ENCODE data around the gene ATXN2.
"Not testable (repeated sequence)": the region's sequence is repeated elsewhere in the genome, so short reads cannot be mapped to it uniquely, and the experiment has no call there.

ATXN2 gene

GRCh38 chr12:111636209-111636945, 37.3 kb upstream of the ATXN2 start:
- DNase-seq (ENCODE audit: extremely low read depth, low read depth): peak; percentile 61
- no peak overlapping the region for H3K4me3 ChIP-seq (replicated peaks; ENCODE audit: low read depth, low read length)
- TF ChIP-seq, protein P1, sequence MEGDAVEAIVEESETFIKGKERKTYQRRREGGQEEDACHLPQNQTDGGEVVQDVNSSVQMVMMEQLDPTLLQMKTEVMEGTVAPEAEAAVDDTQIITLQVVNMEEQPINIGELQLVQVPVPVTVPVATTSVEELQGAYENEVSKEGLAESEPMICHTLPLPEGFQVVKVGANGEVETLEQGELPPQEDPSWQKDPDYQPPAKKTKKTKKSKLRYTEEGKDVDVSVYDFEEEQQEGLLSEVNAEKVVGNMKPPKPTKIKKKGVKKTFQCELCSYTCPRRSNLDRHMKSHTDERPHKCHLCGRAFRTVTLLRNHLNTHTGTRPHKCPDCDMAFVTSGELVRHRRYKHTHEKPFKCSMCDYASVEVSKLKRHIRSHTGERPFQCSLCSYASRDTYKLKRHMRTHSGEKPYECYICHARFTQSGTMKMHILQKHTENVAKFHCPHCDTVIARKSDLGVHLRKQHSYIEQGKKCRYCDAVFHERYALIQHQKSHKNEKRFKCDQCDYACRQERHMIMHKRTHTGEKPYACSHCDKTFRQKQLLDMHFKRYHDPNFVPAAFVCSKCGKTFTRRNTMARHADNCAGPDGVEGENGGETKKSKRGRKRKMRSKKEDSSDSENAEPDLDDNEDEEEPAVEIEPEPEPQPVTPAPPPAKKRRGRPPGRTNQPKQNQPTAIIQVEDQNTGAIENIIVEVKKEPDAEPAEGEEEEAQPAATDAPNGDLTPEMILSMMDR (IDR thresholded peaks at IDR 0.05; ENCODE audit: low read depth, low read length, missing control alignments): no peak

DNA sequence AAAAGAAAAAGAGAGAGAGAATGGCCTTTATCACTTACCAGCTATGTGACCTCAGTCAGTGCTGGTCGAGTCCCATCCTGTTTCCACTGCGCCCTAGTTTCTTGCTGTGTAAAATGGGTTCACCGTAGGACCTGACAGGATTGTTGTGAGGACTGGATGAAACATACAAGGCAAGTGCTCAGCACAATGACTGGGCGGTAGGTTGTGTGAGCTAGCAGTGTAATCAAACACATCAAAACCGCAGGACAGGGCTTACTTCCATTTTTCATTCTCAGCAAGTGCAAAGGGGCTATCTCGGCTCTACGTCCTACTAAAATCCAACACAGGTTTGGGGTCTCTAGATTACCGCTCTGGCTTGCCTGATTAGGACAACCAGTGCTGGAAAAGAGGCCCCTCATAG, 36.4 kb upstream of the ATXN2 start:
- H3K4me3 ChIP-seq (replicated peaks; ENCODE audit: low read depth, low read length): no peak overlapping the region
- TF ChIP-seq, protein P1 (IDR thresholded peaks at IDR 0.05; ENCODE audit: low read depth, low read length, missing control alignments): no peak
- no peak for DNase-seq (ENCODE audit: extremely low read depth, low read depth)

DNA sequence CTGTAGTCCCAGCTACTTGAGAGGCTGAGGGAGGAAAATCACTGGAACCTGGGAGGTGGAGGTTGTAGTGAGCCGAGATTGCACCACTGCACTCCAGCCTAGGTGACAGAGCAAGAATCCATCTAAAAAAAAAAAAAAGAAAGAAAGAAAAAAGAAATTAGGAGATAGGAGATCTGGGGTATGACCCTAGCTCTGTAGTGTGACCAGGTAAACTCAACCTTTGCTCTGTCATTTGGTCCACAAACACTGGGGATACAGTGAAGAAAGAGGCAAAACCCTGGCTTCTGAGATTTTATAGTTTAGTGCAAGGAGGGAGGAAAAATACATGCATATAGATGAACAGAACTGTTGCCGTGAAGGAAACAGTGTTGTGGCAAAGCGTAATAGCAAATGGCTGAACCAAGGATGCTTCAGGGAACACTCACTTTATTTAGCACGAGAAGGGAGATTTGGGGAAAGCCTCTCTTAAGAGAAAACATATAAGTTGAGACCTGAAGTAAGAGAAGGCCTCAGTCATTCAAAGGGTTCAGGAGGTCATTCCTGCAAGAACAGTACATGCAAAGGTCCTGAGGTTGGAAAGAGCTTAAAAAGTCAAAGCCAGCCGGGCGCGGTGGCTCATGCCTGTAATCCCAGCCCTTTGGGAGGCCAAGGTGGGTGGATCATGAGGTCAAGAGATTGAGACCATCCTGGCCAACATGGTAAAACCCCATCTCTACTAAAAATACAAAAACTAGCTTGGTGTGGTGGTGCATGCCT, 29.6 kb upstream of the ATXN2 start:
- H3K4me3 ChIP-seq (replicated peaks; ENCODE audit: low read depth, low read length): no peak overlapping the region
- TF ChIP-seq, protein P1 (IDR thresholded peaks at IDR 0.05; ENCODE audit: low read depth, low read length, missing control alignments): no peak
- no peak for DNase-seq (ENCODE audit: extremely low read depth, low read depth)

DNA sequence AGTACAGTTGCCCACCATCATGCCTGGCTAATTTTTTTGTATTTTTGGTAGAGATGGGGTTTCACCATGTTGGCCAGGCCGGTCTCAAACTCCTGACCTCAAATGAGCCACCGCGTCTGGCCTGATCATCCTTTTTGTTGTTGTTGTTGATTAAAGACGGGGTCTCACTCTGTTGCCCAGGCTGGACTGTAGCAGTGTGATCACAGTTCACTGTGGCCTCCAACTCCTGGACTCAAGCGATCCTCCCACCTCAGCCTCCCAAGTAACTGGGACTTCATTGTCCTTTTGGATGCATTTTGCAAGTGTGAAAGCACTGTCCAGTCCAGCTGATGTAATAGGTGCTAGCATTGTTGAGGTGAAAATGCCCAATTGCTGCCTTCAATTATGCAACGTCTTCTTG, 27.1 kb upstream of the ATXN2 start:
- TF ChIP-seq, protein P1 (IDR thresholded peaks at IDR 0.05; ENCODE audit: low read depth, low read length, missing control alignments): no peak
- DNase-seq (ENCODE audit: extremely low read depth, low read depth): no peak
- H3K4me3 ChIP-seq (replicated peaks; ENCODE audit: low read depth, low read length): no peak overlapping the region

GRCh38 chr12:111624540-111624939, 25.4 kb upstream of the ATXN2 start:
- TF ChIP-seq, protein P1 (IDR thresholded peaks at IDR 0.05; ENCODE audit: low read depth, low read length, missing control alignments): no peak
- no peak for DNase-seq (ENCODE audit: extremely low read depth, low read depth)
- H3K4me3 ChIP-seq (replicated peaks; ENCODE audit: low read depth, low read length): no peak overlapping the region

DNA sequence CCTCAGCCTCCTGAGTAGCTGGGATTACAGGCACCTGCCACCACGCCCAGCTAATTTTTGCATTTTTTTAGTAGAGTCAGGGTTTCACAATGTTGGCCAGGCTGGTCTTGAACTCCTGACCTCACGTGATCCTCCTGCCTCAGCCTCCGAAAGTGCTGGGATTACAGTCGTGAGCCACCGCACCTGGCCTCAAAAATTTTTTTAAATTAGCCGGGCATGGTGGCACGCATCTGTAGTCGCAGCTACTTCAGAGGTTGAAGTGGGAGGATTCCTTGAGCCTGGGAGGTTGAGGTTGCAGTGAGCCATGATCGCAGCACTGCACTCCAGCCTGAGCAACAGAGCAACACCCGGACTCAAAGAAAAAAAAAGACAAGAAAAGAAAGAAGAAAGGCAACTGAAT, 18.7 kb upstream of the ATXN2 start:
- DNase-seq (ENCODE audit: extremely low read depth, low read depth); H3K4me3 ChIP-seq (replicated peaks; ENCODE audit: low read depth, low read length): not testable (repeated sequence)

DNA sequence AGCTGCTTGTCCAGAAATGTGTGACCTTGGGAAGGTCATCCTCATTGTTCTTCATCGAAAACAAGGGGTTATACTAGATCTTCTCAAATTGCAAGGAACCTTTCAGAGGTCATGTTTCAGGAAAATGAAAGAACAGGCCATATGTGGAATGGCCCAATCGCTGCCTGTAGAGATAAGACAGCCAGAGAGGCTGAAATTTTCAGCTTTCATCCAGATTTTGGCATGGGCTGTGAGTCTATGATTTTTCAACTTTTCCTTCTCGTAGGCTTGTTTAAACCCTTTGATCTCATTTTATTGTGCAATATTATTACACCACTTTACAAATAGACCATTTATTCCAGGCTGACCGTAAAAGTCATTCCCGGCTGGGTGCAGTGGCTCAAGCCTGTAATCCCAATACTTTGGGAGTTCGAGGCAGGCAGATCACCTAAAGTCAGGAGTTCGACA, 17.1 kb upstream of the ATXN2 start:
- TF ChIP-seq, protein P1 (IDR thresholded peaks at IDR 0.05; ENCODE audit: low read depth, low read length, missing control alignments): no peak
- H3K4me3 ChIP-seq (replicated peaks; ENCODE audit: low read depth, low read length): no peak overlapping the region
- no peak for DNase-seq (ENCODE audit: extremely low read depth, low read depth)
